Breast epithelium (tissue), 4 donors: ENCODE results near the gene BBX. TPM values are rescaled to one million over a fixed set of nuclear protein-coding genes. Genes with fewer than 3 reads are reported as not detected.
"Not testable (repeated sequence)": the region's sequence is repeated elsewhere in the genome, so short reads cannot be mapped to it uniquely, and the experiment has no call there.

Experiments
- DNase-seq, 2 donors: peaks; one replicate each; pipeline ENCODE4 v3.0.0-alpha.2; 2019; ENCODE audit warnings: low spot score in 2 of 2
- H3K27ac ChIP-seq, 2 donors: fragments of 200-600 bp; sonication (generic) in 1 of 2; one replicate each; pipeline ENCODE4 v1.5.1; 2016 to 2019; ENCODE audit warnings: mild to moderate bottlenecking in 1 of 2
- H3K27me3 ChIP-seq, 2 donors: fragments of 200-600 bp; sonication (generic) in 1 of 2; one replicate each; pipeline versions ENCODE4 v1.5.1 to v1.6.0; 2017 to 2019; ENCODE audit warnings: control low read depth in 1 of 2, mild to moderate bottlenecking in 1 of 2
- H3K36me3 ChIP-seq: fragments of 200-600 bp; one replicate; pipeline ENCODE4 v1.5.1; 2019
- H3K4me1 ChIP-seq, 2 donors: fragments of 200-600 bp; sonication (generic); one replicate each; pipeline ENCODE4 v1.5.1; 2016 to 2019; ENCODE audit warnings: control low read depth in 1 of 2
- H3K4me3 ChIP-seq, 3 donors: fragments of 200-600 bp; sonication (generic); 1 replicate in 2 of 3; 2 replicates in 1 of 3; pipeline ENCODE4 v1.5.1; 2016 to 2019; ENCODE audit warnings: mild to moderate bottlenecking in 3 of 3, moderate library complexity in 2 of 3
- H3K9me3 ChIP-seq, 2 donors: fragments of 200-600 bp; sonication (generic) in 1 of 2; one replicate each; pipeline ENCODE4 v1.5.1; 2016 to 2019; ENCODE audit warnings: control low read depth in 1 of 2
- CTCF ChIP-seq, 3 donors: fragments of 450-650 bp; IDR thresholded peaks; one replicate each; pipeline ENCODE4 v1.5.1; 2016 to 2017; ENCODE audit warnings: antibody characterized with exemption in 3 of 3, mild to moderate bottlenecking in 3 of 3, moderate library complexity in 3 of 3
- POLR2A ChIP-seq: fragments of 450-650 bp; IDR thresholded peaks from one replicate; pipeline ENCODE4 v1.6.1; 2016; ENCODE audit warnings: antibody characterized with exemption, mild to moderate bottlenecking, moderate library complexity
- POLR2AphosphoS5 ChIP-seq, 3 donors: sonication (generic); formaldehyde crosslinking; IDR thresholded peaks; one replicate each; pipeline ENCODE4 v1.6.1; 2017; ENCODE audit warnings: antibody characterized with exemption in 3 of 3
- intact Hi-C: fragments of 100-400 bp; cut with DNase I; formaldehyde crosslinking; loops from one replicate; pipeline ENCODE4 v1.15.1; 2023; ENCODE audit warnings: low total_unique reads
- total RNA-seq, 3 donors: library from RNA; depleted of rRNA; stranded (reverse); fragments of >200 nt; gene quantifications; one replicate each; pipeline ENCODE4 v1.1.0, GENCODE V29; 2016

Gene BBX
- total RNA-seq, 3 donors from 2014 or later, result 59.0 to 95.9 (median 70.8) TPM

GRCh38 chr3:107829185-107829584 is 306.4 kb downstream of the BBX start:
- Histone ChIP-seq H3K27ac (no peak overlapping the region), H3K36me3 (no peaks in the 10 kb centered on the region), H3K27me3 (no peaks in the 10 kb centered on the region), H3K4me3 (no peak overlapping the region), H3K4me1 (no peaks in the 10 kb centered on the region), H3K9me3 (no peaks in the 10 kb centered on the region)
- TF ChIP-seq POLR2AphosphoS5 (IDR thresholded peaks at IDR 0.05) (no peak), CTCF (IDR thresholded peaks at IDR 0.05) (no peak), POLR2A (no peak)
- intact Hi-C loops, result no loop called here
- no peak for DNase-seq

GRCh38 chr3:107831590-107831989 is 308.8 kb downstream of the BBX start:
- TF ChIP-seq CTCF (IDR thresholded peaks at IDR 0.05), result no peak
- no peak for TF ChIP-seq POLR2AphosphoS5 (IDR thresholded peaks at IDR 0.05)
- TF ChIP-seq POLR2A, result no peak
- H3K36me3 ChIP-seq, result no peaks in the 10 kb centered on the region
- H3K9me3 ChIP-seq, result no peaks in the 10 kb centered on the region
- no peaks in the 10 kb centered on the region for H3K27me3 ChIP-seq
- no peak overlapping the region for H3K27ac ChIP-seq
- no peaks in the 10 kb centered on the region for H3K4me1 ChIP-seq
- no peak overlapping the region for H3K4me3 ChIP-seq
- DNase-seq, result no peak
- intact Hi-C loops, result no loop called here

GRCh38 chr3:107833043-107833442 is 310.3 kb downstream of the BBX start:
- Histone ChIP-seq H3K4me3 (no peak overlapping the region), H3K4me1 (no peaks in the 10 kb centered on the region), H3K27me3 (no peaks in the 10 kb centered on the region), H3K36me3 (no peaks in the 10 kb centered on the region), H3K27ac (no peak overlapping the region), H3K9me3 (no peaks in the 10 kb centered on the region)
- DNase-seq, result no peak
- intact Hi-C loops, result no loop called here
- no peak for TF ChIP-seq POLR2A
- TF ChIP-seq CTCF (IDR thresholded peaks at IDR 0.05), result no peak
- no peak for TF ChIP-seq POLR2AphosphoS5 (IDR thresholded peaks at IDR 0.05)

- Histone ChIP-seq H3K4me3 (no peak overlapping the region), H3K36me3 (no peaks in the 10 kb centered on the region), H3K9me3 (no peaks in the 10 kb centered on the region), H3K27ac (no peak overlapping the region), H3K4me1 (no peaks in the 10 kb centered on the region), H3K27me3 (no peaks in the 10 kb centered on the region)
- DNase-seq, result no peak
- TF ChIP-seq POLR2AphosphoS5 (IDR thresholded peaks at IDR 0.05) (no peak), POLR2A (no peak), CTCF (IDR thresholded peaks at IDR 0.05) (no peak)
- intact Hi-C loops, result no loop called here
Measured at GRCh38 chr3:107833722-107834416, 311.1 kb downstream of the BBX start.

GRCh38 chr3:107835001-107835400 is 312.2 kb downstream of the BBX start:
- not testable (repeated sequence) for H3K9me3 ChIP-seq

More at GRCh38 chr3:107835001-107835400, 312.2 kb downstream of the BBX start:
- H3K4me1 ChIP-seq, H3K36me3 ChIP-seq, H3K4me3 ChIP-seq, DNase-seq, intact Hi-C loops, H3K27ac ChIP-seq, H3K27me3 ChIP-seq: not testable (repeated sequence)
